Hepatocyte (in vitro differentiated cells): ENCODE results near the gene SNX19.

Experiments
- EZH2phosphoT487 ChIP-seq: fragments of 200-600 bp; sonication (generic); IDR thresholded peaks from one replicate; pipeline ENCODE4 v1.6.1; 2018; ENCODE audit warnings: antibody characterized with exemption, mild to moderate bottlenecking, low read depth, moderate library complexity; ENCODE audit not compliant: unreplicated experiment, severe bottlenecking
- TF ChIP-seq, protein P1 (sequence below): fragments of 200-600 bp; sonication (generic); IDR thresholded peaks from 2 replicates; pipeline ENCODE4 v1.5.1; 2016; ENCODE audit warnings: antibody characterized with exemption, mild to moderate bottlenecking; ENCODE audit not compliant: poor library complexity

DNA sequence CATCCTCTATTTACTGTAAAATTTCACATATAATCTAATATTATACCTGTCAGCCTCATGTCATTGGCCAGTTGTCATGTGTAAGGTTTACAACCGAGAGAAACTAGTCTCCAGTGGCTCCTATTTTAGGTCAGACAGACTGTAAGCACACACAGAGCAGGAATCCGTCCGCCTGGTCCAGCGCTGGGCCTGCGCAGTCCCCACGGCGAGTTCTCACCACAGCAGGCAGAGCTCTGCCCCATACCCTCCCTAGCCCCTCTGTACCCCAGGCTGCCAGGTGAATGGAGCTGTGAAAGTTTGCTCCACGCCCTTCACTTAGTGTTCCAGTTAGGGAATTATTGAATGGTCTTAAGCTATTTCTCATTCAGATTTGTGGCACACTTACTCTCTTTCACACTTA, 63.7 kb downstream of the SNX19 start:
- TF ChIP-seq, protein P1, sequence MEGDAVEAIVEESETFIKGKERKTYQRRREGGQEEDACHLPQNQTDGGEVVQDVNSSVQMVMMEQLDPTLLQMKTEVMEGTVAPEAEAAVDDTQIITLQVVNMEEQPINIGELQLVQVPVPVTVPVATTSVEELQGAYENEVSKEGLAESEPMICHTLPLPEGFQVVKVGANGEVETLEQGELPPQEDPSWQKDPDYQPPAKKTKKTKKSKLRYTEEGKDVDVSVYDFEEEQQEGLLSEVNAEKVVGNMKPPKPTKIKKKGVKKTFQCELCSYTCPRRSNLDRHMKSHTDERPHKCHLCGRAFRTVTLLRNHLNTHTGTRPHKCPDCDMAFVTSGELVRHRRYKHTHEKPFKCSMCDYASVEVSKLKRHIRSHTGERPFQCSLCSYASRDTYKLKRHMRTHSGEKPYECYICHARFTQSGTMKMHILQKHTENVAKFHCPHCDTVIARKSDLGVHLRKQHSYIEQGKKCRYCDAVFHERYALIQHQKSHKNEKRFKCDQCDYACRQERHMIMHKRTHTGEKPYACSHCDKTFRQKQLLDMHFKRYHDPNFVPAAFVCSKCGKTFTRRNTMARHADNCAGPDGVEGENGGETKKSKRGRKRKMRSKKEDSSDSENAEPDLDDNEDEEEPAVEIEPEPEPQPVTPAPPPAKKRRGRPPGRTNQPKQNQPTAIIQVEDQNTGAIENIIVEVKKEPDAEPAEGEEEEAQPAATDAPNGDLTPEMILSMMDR = no peak
- TF ChIP-seq EZH2phosphoT487 = no peak
